Urinary bladder (tissue), 4 donors: ENCODE results near the gene S100PBP. TPM values are rescaled to one million over a fixed set of nuclear protein-coding genes. Genes with fewer than 3 reads are reported as not detected.
"Not testable (repeated sequence)": the region's sequence is repeated elsewhere in the genome, so short reads cannot be mapped to it uniquely, and the experiment has no call there.

Experiments
- DNase-seq: peaks from one replicate; pipeline ENCODE4 v3.0.0-alpha.2; 2015; ENCODE audit errors: extremely low spot score
- H3K27ac ChIP-seq: one replicate; pipeline ENCODE4 v1.5.1; 2013; ENCODE audit warnings: low read depth, mild to moderate bottlenecking, moderate library complexity
- H3K36me3 ChIP-seq: one replicate; pipeline ENCODE4 v1.6.1; 2013; ENCODE audit warnings: mild to moderate bottlenecking, moderate library complexity; ENCODE audit not compliant: insufficient read depth
- H3K4me1 ChIP-seq: one replicate; pipeline ENCODE4 v1.6.1; 2013; ENCODE audit warnings: mild to moderate bottlenecking, moderate library complexity; ENCODE audit not compliant: insufficient read depth
- H3K4me3 ChIP-seq: one replicate; pipeline ENCODE4 v1.5.1; 2013; ENCODE audit warnings: low read depth, low read length
- WGBS: extraction: QIAGEN DNeasy Blood & Tissue Kit; methylation state at CpG from one replicate; pipeline ENCODE4 v1.1.7; 2013; 5-methylcytosine and 5-hydroxymethylcytosine counted together
- polyA plus RNA-seq: library from polyadenylated mRNA; stranded (reverse); fragments of 200-250 nt; gene quantifications from one replicate; pipeline ENCODE4 v1.2.3, GENCODE V29; 2013
- total RNA-seq: library from RNA; depleted of rRNA; stranded (reverse); fragments of >200 nt; gene quantifications from one replicate; pipeline ENCODE4 v1.2.3, GENCODE V29; 2014
- donor health status: healthy with polysubstance abuse.
- donor health status: healthy.

Gene S100PBP
- total and polyA plus RNA-seq, 2 donors = 13.6 to 62.0 TPM

DNA sequence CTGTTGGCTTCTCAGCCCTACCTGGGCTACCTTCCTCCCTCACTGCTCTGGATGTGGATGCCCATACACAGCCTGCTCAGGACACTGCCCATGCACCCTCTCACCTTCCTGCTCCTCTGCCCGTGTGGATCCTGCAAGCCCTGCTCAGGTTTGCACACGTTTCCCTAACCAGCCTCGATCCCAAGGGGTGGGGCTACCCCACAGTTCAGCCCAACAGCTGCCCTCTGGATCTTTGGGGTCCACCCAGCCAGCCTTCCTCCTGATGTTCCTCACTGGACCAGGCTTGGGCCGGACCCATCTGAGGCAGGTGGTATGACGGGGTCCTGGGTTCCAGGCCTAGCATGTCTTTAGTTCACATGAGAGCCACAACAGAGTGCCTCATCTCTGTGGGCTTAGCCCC lies 79.0 kb downstream of the S100PBP start:
- no peak for DNase-seq
- Histone ChIP-seq H3K36me3 (no peaks in the 10 kb centered on the region), H3K27ac (no peak overlapping the region), H3K4me3 (no peak overlapping the region), H3K4me1 (no peaks in the 10 kb centered on the region)
- WGBS = 81% methylated on average over 5 of the region's 5 CpGs

DNA sequence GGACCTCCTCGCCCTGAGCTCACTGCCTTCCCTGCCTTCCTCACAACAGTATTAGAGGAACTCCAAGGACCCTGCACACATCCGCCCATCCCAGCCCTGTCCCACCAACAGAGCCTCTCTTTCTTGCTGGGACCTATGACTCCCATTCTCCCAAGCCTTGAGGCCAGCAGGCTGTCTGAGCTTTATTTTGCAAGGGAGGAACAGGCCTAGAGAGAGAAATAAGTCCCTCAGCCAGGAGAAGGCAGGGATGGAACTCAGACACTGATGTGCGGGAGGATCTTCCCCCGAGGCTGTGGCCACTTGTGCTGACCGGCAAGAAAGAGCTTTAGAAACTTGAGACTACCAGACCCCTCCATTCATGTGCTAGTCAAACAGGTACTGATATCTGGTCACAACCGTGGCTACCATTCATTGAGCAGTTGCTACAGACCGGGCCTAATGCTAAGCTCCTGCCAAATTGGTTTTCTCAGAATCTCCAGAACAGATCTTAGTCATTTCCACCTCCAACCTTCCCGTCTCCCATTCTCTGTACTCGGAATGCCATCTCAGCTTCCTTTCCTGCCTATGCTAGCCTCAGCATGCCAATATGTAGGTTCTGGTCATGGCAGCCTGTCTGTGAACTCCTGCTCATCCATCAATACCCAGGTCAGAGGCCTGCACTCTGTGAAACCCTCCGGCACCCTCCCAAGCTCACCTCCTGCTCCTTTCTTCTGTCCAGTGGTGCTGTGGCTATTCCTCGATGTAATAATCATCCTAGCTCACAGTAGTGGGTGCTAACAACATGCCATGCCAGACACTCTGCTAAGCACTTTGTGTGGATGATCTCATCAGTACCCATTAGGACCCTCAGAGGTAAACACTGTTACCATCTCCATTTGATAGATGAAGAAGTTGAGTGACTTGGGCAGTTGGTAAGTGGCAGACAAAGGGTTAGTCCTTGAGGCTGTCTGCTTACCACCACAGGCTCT lies 79.9 kb downstream of the S100PBP start:
- WGBS = 81% methylated on average over 11 of the region's 11 CpGs
- H3K27ac ChIP-seq = no peak overlapping the region
- no peak for DNase-seq
- H3K36me3 ChIP-seq = no peaks in the 10 kb centered on the region
- H3K4me3 ChIP-seq = no peak overlapping the region
- no peaks in the 10 kb centered on the region for H3K4me1 ChIP-seq

DNA sequence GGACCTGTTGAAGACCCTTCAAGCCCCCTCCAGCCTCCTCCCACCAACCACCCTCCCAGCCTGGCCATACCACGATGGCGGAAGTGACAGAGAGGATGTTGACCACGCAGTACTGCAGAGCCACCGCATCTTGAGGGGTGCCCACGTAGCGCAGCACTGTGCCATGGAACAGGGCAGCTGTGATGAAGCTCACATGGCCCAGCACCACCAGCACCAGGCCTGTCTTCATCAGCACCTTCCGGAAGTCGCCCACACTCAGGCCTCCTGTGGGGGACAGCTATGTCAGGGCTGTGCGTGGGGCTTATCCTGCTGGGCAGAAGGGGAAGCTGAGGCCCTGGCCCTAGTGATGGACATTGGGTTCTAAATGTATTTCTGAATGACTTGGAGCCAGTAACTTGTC lies 80.6 kb downstream of the S100PBP start:
- no peak for DNase-seq
- Histone ChIP-seq H3K4me1 (no peaks in the 10 kb centered on the region), H3K27ac (no peak overlapping the region), H3K36me3 (no peaks in the 10 kb centered on the region), H3K4me3 (no peak overlapping the region)
- 93% methylated on average over 9 of the region's 9 CpGs for WGBS

DNA sequence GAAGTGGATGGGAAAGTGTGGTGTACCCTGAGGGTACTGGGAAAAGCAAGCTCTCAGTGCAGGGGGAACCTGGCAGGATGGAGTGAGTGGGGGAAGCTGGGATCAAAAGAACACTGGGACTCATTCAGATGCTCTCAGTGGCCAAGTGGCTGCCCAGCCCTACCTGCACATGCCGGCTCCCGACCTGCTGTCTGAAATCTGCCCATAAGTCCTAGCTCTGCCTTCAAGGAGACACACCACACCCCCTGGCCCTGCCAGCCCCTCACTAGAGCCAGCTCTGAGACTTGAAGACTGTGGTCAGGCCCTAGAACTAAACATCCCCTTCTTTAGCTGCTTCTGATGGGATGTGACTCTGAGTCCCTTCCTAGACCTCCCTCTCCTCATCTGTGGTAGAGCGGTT lies 81.5 kb downstream of the S100PBP start:
- Histone ChIP-seq H3K36me3 (no peaks in the 10 kb centered on the region), H3K4me1 (no peaks in the 10 kb centered on the region), H3K4me3 (no peak overlapping the region), H3K27ac (no peak overlapping the region)
- DNase-seq = no peak
- 95% methylated on average over 3 of the region's 3 CpGs for WGBS

DNA sequence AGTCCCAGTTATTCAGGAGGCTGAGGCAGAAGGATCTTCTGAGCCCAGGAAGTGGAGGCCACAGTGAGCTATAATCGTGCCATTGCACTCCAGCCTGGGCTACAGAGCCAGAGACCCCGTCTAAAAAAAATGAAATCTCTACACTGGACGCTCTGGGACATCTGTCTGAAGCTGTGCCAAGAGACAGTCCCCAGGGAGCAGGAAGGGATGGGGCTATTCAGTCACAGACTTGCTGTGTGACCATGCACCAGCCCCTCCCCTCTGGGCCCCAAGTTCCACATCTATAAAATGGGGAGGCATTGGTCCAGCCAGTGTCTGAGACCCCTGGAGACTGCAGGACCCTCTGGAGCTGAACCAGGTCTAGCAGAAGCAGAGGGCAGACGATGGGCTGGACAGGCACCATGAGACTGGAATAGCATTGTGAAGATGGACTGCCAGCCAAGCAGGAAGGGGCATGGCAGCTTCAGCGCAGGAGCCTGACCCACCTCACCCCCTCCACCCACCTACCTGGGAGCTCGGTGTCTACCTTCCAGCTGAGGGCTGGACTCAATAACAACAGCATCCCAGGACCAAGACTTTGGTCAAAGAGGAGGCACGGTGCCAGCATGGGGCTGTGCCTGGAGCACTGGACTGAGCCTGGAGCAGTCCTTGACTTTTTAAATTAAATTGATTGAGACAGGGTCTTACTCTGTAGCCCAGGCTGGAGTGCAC lies 82.3 kb downstream of the S100PBP start:
- no peak for DNase-seq
- no peaks in the 10 kb centered on the region for H3K36me3 ChIP-seq
- H3K27ac ChIP-seq = no peak overlapping the region
- WGBS = 76% methylated on average over 7 of the region's 7 CpGs
- no peaks in the 10 kb centered on the region for H3K4me1 ChIP-seq
- no peak overlapping the region for H3K4me3 ChIP-seq

DNA sequence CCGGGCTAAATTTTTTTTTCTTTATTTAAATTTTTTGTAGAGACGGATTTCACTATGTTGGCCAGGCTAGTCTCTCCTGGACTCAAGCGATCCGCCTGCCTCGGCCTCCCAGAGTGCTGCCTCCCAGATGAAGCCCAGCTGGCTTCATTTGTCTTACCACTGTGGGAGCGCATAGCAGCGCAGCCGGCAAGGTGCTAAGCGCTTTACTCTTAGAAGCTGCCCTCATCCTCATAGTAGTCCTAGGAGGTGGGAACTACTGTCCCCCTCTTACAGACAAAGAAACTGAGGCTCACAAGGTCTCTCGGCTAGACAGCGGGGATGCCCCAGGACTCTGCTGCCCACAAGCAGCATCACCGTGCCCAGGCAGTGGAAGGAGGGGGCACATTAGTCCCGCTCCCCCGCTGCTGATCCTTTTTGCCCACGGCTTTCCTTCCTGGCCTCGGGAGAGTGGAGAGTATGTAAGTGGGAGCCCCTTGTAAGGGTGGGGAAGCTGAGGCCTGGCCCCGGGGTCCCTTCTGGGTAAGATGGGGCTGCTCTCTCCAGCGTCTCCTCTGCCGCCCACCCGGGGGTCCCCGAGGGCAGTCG lies 83.0 kb downstream of the S100PBP start:
- DNase-seq = no peak
- 20% methylated on average over 22 of the region's 22 CpGs for WGBS
- Histone ChIP-seq H3K4me1 (no peaks in the 10 kb centered on the region), H3K4me3 (peak overlapping the region; percentile 81), H3K27ac (no peak overlapping the region), H3K36me3 (no peaks in the 10 kb centered on the region)

DNA sequence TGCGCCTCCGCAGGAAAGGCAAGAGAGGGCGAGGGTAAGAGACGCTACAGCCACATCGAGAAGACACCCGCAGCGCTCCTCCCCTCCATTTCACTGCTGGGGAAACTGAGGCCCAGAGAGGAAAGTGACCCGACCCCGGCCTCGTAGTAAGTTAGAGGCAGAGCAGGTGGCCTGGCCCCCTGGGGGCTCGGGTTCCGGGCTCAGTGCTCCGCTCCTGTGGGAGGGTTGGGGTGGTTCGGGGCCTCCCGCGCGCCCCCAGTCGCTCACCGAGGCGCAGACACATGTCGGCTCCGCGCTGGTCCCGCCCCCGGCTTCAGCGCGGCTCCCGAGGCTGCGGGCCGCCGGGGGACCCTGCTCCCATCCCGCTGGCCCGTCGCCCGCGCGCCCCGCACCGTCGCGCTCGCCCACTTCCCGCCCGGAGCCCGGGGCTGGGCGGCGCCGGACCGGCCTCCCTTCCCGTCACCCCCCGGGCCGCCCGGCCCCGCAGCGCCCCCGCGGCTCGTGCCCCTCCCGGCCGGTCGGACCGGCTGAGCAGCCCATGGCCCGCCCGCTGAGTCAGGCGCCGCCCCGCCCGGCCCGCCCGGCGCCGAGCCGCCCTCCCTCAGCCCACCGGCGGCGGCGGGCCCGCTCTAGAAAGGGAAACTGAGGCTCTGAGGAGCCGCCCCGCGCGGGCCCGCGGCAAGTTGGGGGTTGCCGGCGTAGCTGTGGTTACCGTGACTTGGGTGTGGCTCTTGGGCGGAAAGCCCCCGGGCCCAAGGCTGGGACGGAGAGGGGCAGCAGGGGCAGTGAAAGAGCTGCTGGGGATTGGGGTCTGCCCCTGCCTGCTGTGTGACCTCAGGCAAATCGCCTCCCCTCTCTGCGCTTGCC lies 83.7 kb downstream of the S100PBP start, which contains the start of gene TMEM54:
TSS of gene TMEM54 (minus strand) at position 434 of the 867 bp plus-strand sequence. CDS start at position 283, 151 bp downstream.
- DNase-seq = no peak
- no peaks in the 10 kb centered on the region for H3K36me3 ChIP-seq
- H3K4me1 ChIP-seq = no peaks in the 10 kb centered on the region
- under 1% methylated on average over 92 of the region's 92 CpGs for WGBS
- H3K27ac ChIP-seq = no peak within 1 kb of the TSS
- H3K4me3 ChIP-seq = peak within 1 kb of the TSS; percentile 81

DNA sequence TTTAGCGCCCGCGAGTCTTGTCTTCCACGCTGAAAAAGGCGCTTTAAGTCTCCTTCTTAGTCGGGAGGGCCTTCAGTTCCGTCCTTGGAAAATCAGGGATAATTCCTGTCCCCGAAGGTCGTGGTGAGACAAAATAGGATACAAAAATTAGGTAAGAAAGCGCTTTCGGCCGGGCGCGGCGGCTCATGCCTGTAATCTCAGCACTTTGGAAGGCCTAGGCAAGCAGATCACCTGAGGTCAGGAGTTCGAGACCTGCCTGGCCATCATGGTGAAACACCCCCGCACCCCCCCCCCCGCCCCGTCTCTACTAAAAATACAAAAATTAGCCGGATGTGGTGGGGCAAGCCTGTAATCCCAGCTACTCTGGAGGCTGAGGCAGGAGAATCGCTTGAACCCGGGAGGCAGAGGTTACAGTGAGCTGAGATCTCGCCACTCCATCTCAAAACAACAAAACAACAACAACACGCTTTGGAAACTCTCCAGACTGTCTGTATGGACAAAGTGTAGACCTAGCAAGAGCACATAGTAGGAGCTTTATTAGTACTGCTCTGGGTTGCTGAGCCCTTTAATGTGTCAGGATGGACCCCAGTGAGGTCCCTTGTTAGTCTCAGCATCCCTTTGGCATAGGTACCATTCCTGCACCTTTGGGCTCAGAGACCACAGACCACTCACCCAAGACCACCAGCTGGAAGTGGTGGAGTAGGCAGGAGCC lies 84.5 kb downstream of the S100PBP start:
- Histone ChIP-seq H3K4me1 (no peaks in the 10 kb centered on the region), H3K36me3 (no peaks in the 10 kb centered on the region), H3K27ac (no peak overlapping the region), H3K4me3 (peak overlapping the region; percentile 81)
- 48% methylated on average over 24 of the region's 24 CpGs for WGBS
- no peak for DNase-seq

DNA sequence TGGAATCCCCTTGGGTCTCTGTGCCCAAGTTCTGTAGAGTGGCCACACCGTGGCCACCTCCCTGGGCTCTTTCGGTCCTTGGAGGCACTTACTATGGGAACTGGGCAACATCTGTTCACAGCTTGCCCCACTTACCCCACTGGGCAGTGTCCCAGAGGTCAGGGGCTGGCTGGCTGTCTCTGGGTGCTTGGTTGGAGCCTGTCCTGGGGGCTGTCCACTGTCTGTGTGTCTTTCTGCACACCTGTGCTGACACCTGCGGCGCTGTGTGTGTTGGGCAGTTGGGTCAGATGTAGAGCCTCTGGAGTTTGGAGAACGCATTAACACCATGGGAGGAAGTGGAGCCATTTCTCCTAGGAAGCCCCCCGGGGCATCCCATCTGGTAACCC lies 85.1 kb downstream of the S100PBP start:
- DNase-seq = no peak
- Histone ChIP-seq H3K36me3 (no peaks in the 10 kb centered on the region), H3K27ac (no peak overlapping the region), H3K4me3 (no peak overlapping the region), H3K4me1 (no peaks in the 10 kb centered on the region)
- 75% methylated on average over 6 of the region's 6 CpGs for WGBS

DNA sequence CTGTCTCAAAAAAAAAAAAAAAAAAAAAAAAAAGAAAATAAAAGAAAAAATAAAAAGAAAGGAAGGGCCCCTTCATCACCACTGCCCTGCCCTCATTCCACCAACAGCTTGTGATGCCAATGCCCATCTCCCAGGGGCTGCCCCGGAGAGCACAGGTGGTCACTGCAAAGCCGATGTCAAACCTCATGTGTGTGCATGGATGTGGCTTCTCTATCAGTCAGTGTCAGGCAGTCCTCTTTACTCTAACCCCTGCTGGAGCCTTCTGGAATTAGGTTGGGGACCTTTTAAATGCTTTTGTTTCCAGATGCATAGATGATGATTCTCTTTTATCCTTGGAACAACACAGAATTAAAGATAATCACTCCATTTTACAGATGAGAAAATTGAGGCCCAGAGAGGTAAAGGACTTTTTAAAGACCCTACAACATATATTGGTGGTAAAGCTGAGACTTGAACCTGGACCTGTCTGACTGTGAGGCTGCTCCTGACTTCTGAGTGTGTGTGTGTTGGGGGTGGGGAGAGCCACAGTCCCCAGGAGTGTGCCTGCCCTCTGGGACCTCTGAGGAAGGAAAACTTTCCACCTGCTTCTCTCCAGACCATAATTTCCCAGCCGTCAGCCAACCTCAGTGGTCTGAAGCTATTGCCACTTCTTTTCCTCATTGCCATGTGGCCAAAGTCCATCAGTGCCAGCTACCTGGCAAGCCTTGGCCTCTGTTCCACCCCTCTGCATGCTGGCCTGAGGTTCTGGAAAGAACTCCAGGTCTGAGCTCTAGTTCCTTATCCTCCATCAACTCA lies 86.7 kb downstream of the S100PBP start:
- no peaks in the 10 kb centered on the region for H3K36me3 ChIP-seq
- DNase-seq = no peak
- H3K4me1 ChIP-seq = no peaks in the 10 kb centered on the region
- no peak overlapping the region for H3K4me3 ChIP-seq
- WGBS = 71% methylated on average over 3 of the region's 3 CpGs
- no peak overlapping the region for H3K27ac ChIP-seq

DNA sequence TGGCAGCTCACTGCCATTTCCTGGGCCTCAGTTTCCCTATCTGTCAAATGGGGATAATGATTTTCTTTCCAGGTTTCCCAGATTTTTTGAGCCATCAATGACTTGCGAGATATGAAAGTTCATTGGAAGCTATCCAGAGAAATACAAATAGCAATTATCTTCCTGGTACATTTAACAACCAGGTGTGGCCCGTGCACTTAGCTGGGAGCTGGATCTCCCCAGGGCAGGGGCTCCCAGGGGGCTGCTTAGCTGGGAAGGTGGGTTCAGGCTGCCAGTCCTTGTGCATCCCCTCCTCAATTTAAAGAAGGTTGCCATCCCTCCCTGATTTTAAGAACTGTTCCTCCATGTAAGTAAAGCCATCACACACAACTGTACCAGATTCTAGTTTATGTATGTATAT lies 87.3 kb downstream of the S100PBP start:
- Histone ChIP-seq H3K4me3 (no peak overlapping the region), H3K27ac (no peak overlapping the region), H3K4me1 (no peaks in the 10 kb centered on the region), H3K36me3 (no peaks in the 10 kb centered on the region)
- no peak for DNase-seq
- 61% methylated on average over 2 of the region's 2 CpGs for WGBS

DNA sequence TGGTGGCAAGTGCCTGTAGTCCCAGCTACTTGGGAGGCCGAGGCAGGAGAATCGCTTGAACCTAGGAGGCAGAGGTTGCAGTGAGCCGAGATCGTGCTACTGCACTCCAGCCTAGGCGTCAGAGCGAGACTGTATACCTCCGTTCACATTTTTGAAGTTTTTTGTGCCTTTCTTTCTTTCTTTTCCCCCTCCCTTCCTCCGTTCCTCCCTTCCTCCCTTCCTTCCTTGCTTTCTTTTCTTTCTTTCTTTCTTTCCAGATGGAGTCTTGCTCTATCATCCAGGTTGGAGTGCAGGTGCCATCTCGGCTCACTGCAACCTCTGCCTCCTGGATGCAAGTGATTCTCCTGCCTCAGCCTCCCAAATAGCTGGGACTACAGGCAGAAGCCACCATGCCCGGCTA lies 88.1 kb downstream of the S100PBP start:
- WGBS = 80% methylated on average over 10 of the region's 10 CpGs
- not testable (repeated sequence) for DNase-seq, H3K4me3 ChIP-seq, H3K4me1 ChIP-seq, H3K36me3 ChIP-seq, H3K27ac ChIP-seq
